ENCODE results near the gene ACER2. TPM values are rescaled to one million over a fixed set of nuclear protein-coding genes. Genes with fewer than 3 reads are reported as not detected.
A peak's percentile ranks its signal among the peaks of the same experiment; 100 is the strongest.
"Not testable (repeated sequence)": the region's sequence is repeated elsewhere in the genome, so short reads cannot be mapped to it uniquely, and the experiment has no call there.

ACER2 gene
- total and polyA plus RNA-seq, 2 of the 8 experiments (the other 6 are each of a cell fraction or from before 2014, with no cell fraction given): 7.4 to 8.8 TPM

GRCh38 chr9:19403231-19403630 lies 5.6 kb upstream of the ACER2 start:
- H2AK5ac ChIP-seq (ENCODE audit: low read depth, low read length); H2AFZ ChIP-seq (ENCODE audit: low read length); H3K56ac ChIP-seq (replicated peaks; ENCODE audit: insufficient read length, low read depth, low read length); H3K18ac ChIP-seq (ENCODE audit: extremely low read depth, low read length); H4K5ac ChIP-seq (ENCODE audit: insufficient read length, low read depth, low read length); H3K4ac ChIP-seq (replicated peaks; ENCODE audit: insufficient read length, low read depth, low read length); H3K9me3 ChIP-seq (ENCODE audit: insufficient read depth in 2 of 2, low read depth in 1 of 2, low read length in 1 of 2); H3K79me2 ChIP-seq (ENCODE audit: control insufficient read depth in 1 of 2, insufficient read depth in 2 of 2, low read length in 2 of 2); H3K4me3 ChIP-seq (ENCODE audit: extremely low read depth in 1 of 4, insufficient read depth in 2 of 4, low read depth in 3 of 4, low read length in 4 of 4); H3K4me2 ChIP-seq (ENCODE audit: insufficient read depth in 1 of 2, low read depth in 2 of 2, low read length in 2 of 2); H3K27me3 ChIP-seq (replicated peaks in 1 of 4; ENCODE audit: control insufficient read depth in 3 of 4, extremely low read depth in 1 of 4, insufficient read depth in 3 of 4, low read length in 3 of 4); H2BK20ac ChIP-seq (ENCODE audit: low read length); H4K20me1 ChIP-seq (replicated peaks in 1 of 2; ENCODE audit: control insufficient read depth in 1 of 2, insufficient read depth in 2 of 2, low read length in 2 of 2); H3K79me1 ChIP-seq (ENCODE audit: low read depth, low read length); H4K8ac ChIP-seq (ENCODE audit: extremely low read depth, insufficient read depth, low read length); H3K23me2 ChIP-seq (ENCODE audit: low read depth, low read length); H3K9ac ChIP-seq (replicated peaks in 1 of 4; ENCODE audit: extremely low read depth in 1 of 4, low read depth in 3 of 4, low read length in 3 of 4); H4K91ac ChIP-seq (replicated peaks; ENCODE audit: insufficient read length, low read length); POLR2A ChIA-PET (ENCODE audit: partially characterized antibody); H3K4me1 ChIP-seq (replicated peaks in 1 of 4; ENCODE audit: control insufficient read depth in 3 of 4, insufficient read depth in 4 of 4, low read length in 3 of 4); H3K14ac ChIP-seq (ENCODE audit: insufficient read length); FAIRE-seq; H2BK12ac ChIP-seq (ENCODE audit: low read depth, low read length); H3K27ac ChIP-seq (ENCODE audit: low read depth, low read length); H2BK120ac ChIP-seq (replicated peaks; ENCODE audit: low read depth, low read length); DNase-seq (ENCODE audit: low read depth in 1 of 2, low spot score in 2 of 2); H2BK15ac ChIP-seq (ENCODE audit: low read length); H2BK5ac ChIP-seq (ENCODE audit: low read depth, low read length); H3K36me3 ChIP-seq (ENCODE audit: control insufficient read depth in 2 of 4, insufficient read depth in 4 of 4, low read length in 3 of 4); CTCF ChIA-PET (ENCODE audit: partially characterized antibody); H3K23ac ChIP-seq (ENCODE audit: insufficient read length): not testable (repeated sequence)
- 92% methylated on average over 4 of the region's 4 CpGs; no CpG with 5 or more reads in 1 of the 2 experiments for WGBS, 2 experiments (ENCODE audit: extremely low coverage in 1 of 2, insufficient coverage in 1 of 2, insufficient read length in 1 of 2, insufficient replicate concordance in 2 of 2, low coverage in 1 of 2, low lambda C conversion rate in 2 of 2, missing lambda C conversion rate in 1 of 2)
- peak in 1 of 2 experiments; percentile 32; a peak in 1 of 3 replicates for TF ChIP-seq EP300 (IDR thresholded peaks at IDR 0.05; ENCODE audit: borderline replicate concordance in 1 of 2, low read depth in 2 of 2, low read length in 2 of 2)

All from H1 (cell line).